GM12874 (cell line): Measurements from ENCODE around the gene IL17REL.

Experiments used
- CTCF ChIP-seq: IDR thresholded peaks from 2 replicates; pipeline ENCODE4 v1.5.1; 2011; ENCODE audit warnings: low read depth, mild to moderate bottlenecking, control low read depth, low read length, moderate library complexity; ENCODE audit not compliant: insufficient read depth

The IL17REL gene

GRCh38 chr22:49949914-49950292 lies 62.7 kb downstream of the IL17REL start:
- no peak for TF ChIP-seq CTCF

GRCh38 chr22:49948958-49949913 lies 63.3 kb downstream of the IL17REL start:
- TF ChIP-seq CTCF: no peak

GRCh38 chr22:49948116-49948957 lies 64.2 kb downstream of the IL17REL start:
- no peak for TF ChIP-seq CTCF

- TF ChIP-seq CTCF: no peak
Measured at GRCh38 chr22:49947296-49947622, 65.3 kb downstream of the IL17REL start.

GRCh38 chr22:49946612-49947295 lies 65.8 kb downstream of the IL17REL start:
- TF ChIP-seq CTCF: no peak
